Left forelimb (tissue), 1 donor: Measurements from ENCODE around the gene PKDCC.

ENCODE experiments used
- DNase-seq: peaks from one replicate; pipeline ENCODE4 v3.0.0-alpha.2; 2018; ENCODE audit warnings: low spot score

The PKDCC gene

DNA sequence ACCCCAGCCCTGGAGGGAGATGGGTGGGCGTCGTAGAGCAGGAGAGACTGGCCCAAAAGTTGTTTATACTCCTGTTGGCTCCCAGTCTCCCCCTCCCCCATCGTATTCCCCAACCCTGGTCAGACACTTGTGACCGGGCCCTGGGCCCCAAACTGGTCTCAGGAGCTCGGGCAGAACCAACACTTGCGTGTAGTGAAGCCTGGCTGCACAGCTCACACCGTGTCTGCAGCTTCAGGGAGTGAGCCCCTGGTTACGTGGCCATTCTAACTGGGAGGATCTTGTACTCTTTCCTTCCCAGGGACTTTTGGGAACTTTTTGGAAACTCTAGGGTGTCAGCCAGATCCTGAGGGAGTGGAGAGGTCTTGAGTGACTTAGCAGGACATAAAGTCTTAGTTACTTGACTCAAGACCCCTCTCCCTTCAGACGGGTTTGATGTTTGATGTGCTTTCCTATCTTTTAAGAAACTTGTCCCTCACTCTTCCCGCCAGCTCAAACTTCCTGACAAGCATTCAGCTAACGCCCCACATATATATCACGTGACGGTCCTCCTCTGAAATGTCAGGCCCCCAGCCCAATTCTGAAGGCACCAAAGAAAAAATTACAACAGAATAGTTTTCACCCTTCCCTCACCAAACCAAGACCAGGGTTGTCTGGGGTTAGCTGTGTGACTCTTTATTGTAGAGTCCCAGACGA lies 2.3 kb downstream of the PKDCC start:
- peak; percentile 64 for DNase-seq

GRCh38 chr2:42050703-42051542 lies 3.1 kb downstream of the PKDCC start:
- DNase-seq, result no peak

DNA sequence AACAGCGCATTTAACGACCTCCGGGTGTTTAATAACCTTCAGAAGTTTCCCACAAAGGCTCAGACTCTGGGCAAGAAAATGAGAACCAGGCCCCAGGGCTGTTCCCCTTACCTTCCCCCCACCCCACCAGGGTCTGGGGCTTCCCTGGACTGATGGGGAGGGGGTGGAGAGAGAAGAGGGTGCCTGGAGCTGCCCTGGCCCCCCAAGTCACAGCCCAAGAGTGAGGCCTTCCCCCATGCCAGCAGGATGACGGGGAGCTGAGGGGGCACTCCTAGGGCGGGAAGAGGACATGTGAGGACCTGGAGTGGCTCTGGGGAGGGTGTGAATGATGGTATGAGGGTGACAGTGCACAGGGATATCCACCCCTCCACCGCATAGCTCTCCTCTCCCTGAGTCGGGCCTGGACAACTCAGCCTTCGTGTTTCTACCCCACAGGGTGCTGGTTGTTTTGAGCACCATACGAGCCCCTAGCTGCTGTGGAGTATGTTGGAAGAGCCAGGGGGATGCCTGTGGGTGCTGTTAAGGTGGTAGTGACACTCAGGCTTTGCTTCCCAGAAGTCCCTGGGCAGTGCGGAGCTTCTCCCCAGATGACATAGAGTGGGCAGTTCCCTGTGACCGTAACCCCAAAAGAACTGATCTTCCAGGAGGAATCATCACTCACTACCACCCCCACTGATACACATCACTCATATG lies 3.9 kb downstream of the PKDCC start:
- peak; percentile 51 for DNase-seq

DNA sequence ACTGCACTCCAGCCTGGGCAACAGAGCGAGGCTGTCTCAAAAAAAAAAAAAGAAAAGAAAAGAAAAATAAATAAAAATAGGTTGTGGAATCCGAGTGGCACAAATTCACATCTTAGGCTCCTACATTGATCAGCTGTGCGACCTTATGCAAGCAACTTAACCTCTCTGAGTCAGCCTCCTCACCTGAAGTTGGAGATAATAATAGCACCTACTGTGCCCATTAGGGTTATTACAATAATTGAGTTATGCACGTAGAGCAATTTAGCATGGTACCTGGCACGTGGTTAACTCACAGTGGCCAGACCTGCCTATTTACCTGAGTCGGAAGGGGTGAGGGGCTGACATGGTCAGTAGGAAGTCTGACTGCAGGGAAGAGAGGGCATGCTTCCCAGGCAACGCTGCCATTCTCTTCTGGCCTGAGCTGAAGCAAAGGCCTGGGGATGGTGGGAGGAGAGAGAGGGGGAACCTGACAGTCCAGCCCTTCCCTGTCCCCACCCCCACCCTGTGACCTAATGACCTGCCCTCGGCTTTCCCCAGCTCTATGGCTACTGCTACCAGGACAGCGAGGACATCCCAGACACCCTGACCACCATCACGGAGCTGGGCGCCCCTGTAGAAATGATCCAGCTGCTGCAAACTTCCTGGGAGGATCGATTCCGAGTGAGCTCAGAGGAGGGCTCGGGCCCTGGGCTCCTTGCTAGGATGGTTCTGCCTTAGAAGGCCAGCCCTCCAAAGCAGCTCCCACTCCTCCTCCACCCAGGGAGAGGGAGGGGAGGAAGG lies 5.1 kb downstream of the PKDCC start:
- peak; percentile 56 for DNase-seq

DNA sequence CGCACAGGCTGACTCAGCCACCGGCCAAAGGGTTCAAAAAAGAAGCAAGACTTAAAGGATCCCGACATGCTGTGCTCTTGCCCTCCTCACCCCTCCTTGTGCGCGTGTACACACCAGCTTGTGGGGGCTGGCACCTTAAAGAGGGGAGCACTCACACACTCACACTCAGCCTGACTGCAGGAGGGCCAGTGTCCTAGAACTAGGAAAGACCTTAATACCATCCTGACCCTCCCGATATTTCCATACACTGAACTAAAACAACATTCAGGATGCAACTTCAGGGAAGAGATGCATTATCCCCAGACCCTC lies 5.6 kb downstream of the PKDCC start:
- no peak for DNase-seq

- DNase-seq, result peak; percentile 58
Measured at GRCh38 chr2:42053791-42054701, 6.2 kb downstream of the PKDCC start.

DNA sequence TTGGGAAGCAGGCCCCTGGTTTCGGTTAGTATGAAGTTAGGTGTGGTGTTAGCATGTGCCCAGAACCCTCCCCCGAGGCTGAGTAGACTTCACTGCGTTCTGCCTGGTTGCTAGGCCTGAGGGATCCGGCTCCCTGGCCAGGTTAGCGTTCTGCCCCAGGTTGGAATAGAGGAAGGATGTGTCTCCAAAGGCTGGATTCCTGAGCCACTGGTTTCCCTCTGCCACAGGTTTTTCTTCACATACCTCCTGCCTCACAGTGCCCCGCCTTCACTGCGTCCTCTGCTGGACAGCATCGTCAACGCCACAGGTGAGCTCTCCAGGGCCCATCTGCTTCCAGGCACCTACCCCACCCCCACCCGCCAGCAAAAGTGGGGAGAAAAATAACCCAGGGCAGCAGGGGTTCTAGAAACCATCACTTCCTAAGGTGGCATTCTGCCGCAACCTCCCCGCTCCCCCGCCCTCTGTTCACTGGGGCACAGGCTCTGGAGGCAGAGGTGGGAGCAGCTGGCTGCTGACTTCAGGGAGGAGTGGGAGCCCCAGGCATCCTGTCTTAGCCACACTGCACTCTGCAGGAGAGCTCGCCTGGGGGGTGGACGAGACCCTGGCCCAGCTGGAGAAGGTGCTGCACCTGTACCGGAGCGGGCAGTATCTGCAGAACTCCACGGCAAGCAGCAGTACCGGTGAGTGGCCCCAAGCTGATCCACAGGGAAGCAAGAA lies 7.1 kb downstream of the PKDCC start:
- peak; percentile 61 for DNase-seq

GRCh38 chr2:42055573-42056514 lies 8.0 kb downstream of the PKDCC start:
- DNase-seq, result no peak

GRCh38 chr2:42057159-42057901 lies 9.5 kb downstream of the PKDCC start:
- no peak for DNase-seq

DNA sequence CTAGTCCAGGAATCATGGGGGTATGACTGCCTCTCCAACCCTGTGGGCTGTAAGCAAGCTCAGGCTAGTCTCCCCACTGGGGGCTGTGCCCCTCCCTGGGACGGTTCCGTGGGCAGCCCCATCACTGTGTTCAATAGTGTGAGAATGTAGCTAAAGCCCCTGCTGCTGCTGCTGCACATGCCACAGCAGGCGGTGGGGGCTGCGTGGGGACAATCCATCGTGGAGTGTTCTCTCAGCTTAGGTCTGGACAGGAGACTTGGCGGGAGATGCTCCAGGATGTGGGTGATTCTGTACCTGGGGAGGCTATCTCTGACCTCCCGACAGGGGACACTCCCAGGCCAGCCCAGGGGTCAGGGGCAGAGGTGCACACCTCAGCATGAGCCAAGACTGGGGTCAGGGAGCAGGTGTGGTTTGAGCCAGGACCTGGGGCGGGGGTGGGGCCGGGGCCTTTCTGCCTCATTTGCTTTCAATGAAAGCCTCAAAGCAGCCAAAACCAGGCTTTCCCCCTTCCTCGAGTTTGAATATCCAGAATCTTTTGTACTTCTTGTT lies 10.2 kb downstream of the PKDCC start:
- no peak for DNase-seq

GRCh38 chr2:42059261-42059898 lies 11.6 kb downstream of the PKDCC start:
- no peak for DNase-seq

DNA sequence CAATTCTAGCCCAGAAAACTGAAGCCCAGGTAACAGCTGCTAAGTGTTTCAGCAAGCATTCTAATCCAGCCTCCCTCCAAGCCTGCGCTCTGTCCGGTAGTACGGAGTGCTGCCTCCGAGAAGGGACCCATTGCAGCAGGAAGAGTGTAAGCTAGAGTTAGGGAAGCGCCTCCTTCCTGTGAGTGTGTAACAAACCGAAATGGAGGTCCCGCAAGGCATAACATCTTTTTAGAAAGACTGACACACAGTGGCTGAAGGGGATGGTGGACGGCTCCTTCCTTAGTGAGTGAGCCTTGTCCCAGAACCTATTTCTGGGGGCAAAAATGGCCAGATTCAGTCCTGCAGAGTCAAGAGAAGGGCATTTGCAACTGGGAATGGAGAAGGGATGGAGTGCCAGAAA lies 12.2 kb downstream of the PKDCC start:
- no peak for DNase-seq

- no peak for DNase-seq
Measured at GRCh38 chr2:42060718-42061619, 13.1 kb downstream of the PKDCC start.

- no peak for DNase-seq
Measured at GRCh38 chr2:42061839-42062238, 14.0 kb downstream of the PKDCC start.

GRCh38 chr2:42063431-42064171 lies 15.8 kb downstream of the PKDCC start:
- no peak for DNase-seq

DNA sequence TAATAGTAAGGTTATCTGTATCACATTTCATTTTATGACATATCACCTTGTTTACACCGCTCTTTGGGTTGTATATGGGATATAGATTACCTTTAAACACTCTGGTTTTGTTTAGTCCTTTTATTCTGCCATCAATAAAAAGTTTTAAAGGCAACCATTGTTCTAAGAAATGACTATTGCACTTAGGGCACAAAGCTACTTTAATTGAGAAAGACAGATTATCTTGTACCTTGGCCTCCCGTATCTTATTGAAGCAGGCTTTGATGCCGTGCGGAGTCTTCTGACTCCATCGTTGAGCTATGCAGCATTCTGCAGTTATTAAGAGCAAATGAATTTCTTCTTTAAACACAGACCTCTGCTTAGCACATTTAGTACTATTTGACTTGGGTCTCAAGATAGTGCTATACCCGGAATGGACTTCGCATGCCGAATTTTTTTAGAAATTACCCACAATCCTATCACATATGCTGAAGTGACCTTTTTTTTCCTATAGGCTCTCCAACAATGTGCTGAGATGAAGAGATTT lies 16.7 kb downstream of the PKDCC start:
- no peak for DNase-seq
